Measurements from ENCODE around the gene GRM5.

GRM5 gene

GRCh38 chr11:88482871-88483301, 582.9 kb downstream of the GRM5 start:
- no peaks in the 10 kb centered on the region for H3K36me3 ChIP-seq (ENCODE audit: control insufficient read depth, insufficient read depth, low read length)
- no peak for TF ChIP-seq CTCF (IDR thresholded peaks at IDR 0.05; ENCODE audit: insufficient read depth, low read length, poor library complexity, severe bottlenecking)
- no peaks in the 10 kb centered on the region for H3K27me3 ChIP-seq (replicated peaks; ENCODE audit: control insufficient read depth, insufficient read depth, low read length)
- DNase-seq (ENCODE audit: extremely low read depth, insufficient read length), result no peak
- H3K4me3 ChIP-seq (replicated peaks; ENCODE audit: low read depth, low read length), result no peak overlapping the region

GRCh38 chr11:88480223-88480622, 585.6 kb downstream of the GRM5 start:
- no peaks in the 10 kb centered on the region for H3K27me3 ChIP-seq (replicated peaks; ENCODE audit: control insufficient read depth, insufficient read depth, low read length)
- no peak for DNase-seq (ENCODE audit: extremely low read depth, insufficient read length)
- H3K36me3 ChIP-seq (ENCODE audit: control insufficient read depth, insufficient read depth, low read length), result no peaks in the 10 kb centered on the region
- no peak overlapping the region for H3K4me3 ChIP-seq (replicated peaks; ENCODE audit: low read depth, low read length)
- TF ChIP-seq CTCF (IDR thresholded peaks at IDR 0.05; ENCODE audit: insufficient read depth, low read length, poor library complexity, severe bottlenecking), result no peak

- DNase-seq (ENCODE audit: extremely low read depth, insufficient read length), result no peak
- H3K4me3 ChIP-seq (replicated peaks; ENCODE audit: low read depth, low read length), result no peak overlapping the region
- no peaks in the 10 kb centered on the region for H3K36me3 ChIP-seq (ENCODE audit: control insufficient read depth, insufficient read depth, low read length)
- no peak for TF ChIP-seq CTCF (IDR thresholded peaks at IDR 0.05; ENCODE audit: insufficient read depth, low read length, poor library complexity, severe bottlenecking)
- H3K27me3 ChIP-seq (replicated peaks; ENCODE audit: control insufficient read depth, insufficient read depth, low read length), result no peaks in the 10 kb centered on the region
These were observed 587.5 kb downstream of the GRM5 start for GRCh38 chr11:88478136-88478815.

- DNase-seq (ENCODE audit: extremely low read depth, insufficient read length), result no peak
- Histone ChIP-seq H3K4me3 (replicated peaks; ENCODE audit: low read depth, low read length) (no peak overlapping the region), H3K36me3 (ENCODE audit: control insufficient read depth, insufficient read depth, low read length) (no peaks in the 10 kb centered on the region), H3K27me3 (replicated peaks; ENCODE audit: control insufficient read depth, insufficient read depth, low read length) (no peaks in the 10 kb centered on the region)
- no peak for TF ChIP-seq CTCF (IDR thresholded peaks at IDR 0.05; ENCODE audit: insufficient read depth, low read length, poor library complexity, severe bottlenecking)
These were observed 589.8 kb downstream of the GRM5 start for GRCh38 chr11:88475991-88476418.

- H3K27me3 ChIP-seq (replicated peaks; ENCODE audit: control insufficient read depth, insufficient read depth, low read length), result no peaks in the 10 kb centered on the region
- no peak for TF ChIP-seq CTCF (IDR thresholded peaks at IDR 0.05; ENCODE audit: insufficient read depth, low read length, poor library complexity, severe bottlenecking)
- no peaks in the 10 kb centered on the region for H3K36me3 ChIP-seq (ENCODE audit: control insufficient read depth, insufficient read depth, low read length)
- DNase-seq (ENCODE audit: extremely low read depth, insufficient read length), result no peak
- H3K4me3 ChIP-seq (replicated peaks; ENCODE audit: low read depth, low read length), result no peak overlapping the region
These were observed 591.1 kb downstream of the GRM5 start for GRCh38 chr11:88474655-88475054.

Measured in GM06990 (cell line).